ENCODE measurements around the gene CPSF3.

DNA sequence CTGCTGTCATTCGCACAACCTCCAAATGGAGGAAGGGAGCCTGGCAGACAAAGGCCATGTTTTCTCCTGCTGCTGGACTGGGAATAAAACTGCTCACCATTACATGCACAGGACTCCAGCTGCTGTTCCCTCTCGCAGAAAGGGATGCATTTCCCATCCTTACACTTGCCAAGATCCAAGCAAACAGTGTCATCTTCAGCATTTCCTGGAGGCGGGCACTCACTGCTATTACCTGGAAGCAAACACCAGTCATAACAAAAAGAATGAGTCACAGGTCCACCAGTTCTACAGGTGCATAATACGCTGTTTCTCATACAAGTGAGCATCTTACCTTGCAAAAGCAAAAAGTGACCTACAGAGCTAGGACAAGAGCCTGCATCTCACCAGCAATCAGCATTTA lies 73.6 kb downstream of the CPSF3 start:
- TF ChIP-seq SP1 (IDR thresholded peaks at IDR 0.05) (no peak), FOXM1 (IDR thresholded peaks at IDR 0.05; ENCODE audit: borderline replicate concordance) (no peak), BHLHE40 (IDR thresholded peaks at IDR 0.05; ENCODE audit: borderline replicate concordance) (no peak), HDGF (IDR thresholded peaks at IDR 0.05; ENCODE audit: borderline replicate concordance) (no peak), SUZ12 (IDR thresholded peaks at IDR 0.05) (no peak), ELF4 (IDR thresholded peaks at IDR 0.05) (no peak), NFRKB (IDR thresholded peaks at IDR 0.05) (no peak), ZNF384 (IDR thresholded peaks at IDR 0.05) (no peak), TARDBP (IDR thresholded peaks at IDR 0.05) (no peak), FOXK2 (IDR thresholded peaks at IDR 0.05) (no peak), FOXA1 (IDR thresholded peaks at IDR 0.05) (no peak)

Measured in HEK293T (cell line).